Motor neuron (in vitro differentiated cells): ENCODE measurements around the gene USP13. TPM values are rescaled to one million over a fixed set of nuclear protein-coding genes. Genes with fewer than 3 reads are reported as not detected.
"Not testable (repeated sequence)": the region's sequence is repeated elsewhere in the genome, so short reads cannot be mapped to it uniquely, and the experiment has no call there.

ENCODE experiments used
- ATAC-seq, 8 experiments: fragments of 200-7000 bp; cut with Tn5 transposase; replicated peaks in 6 of 8; 2 replicates each; pipeline ENCODE4 v1.8.0; 2021; ENCODE audit warnings: mild to moderate bottlenecking in 8 of 8, moderate library complexity in 8 of 8
- H3K27ac ChIP-seq, 2 donors: fragments of 250-450 bp; sonication (Bioruptor Pico); 2 replicates each; pipeline ENCODE4 v1.9.0; 2021; ENCODE audit warnings: antibody characterized with exemption in 2 of 2, mild to moderate bottlenecking in 2 of 2, moderate library complexity in 1 of 2
- H3K4me1 ChIP-seq, 2 donors: fragments of 250-450 bp; sonication (Bioruptor Pico); replicated peaks in 1 of 2; 2 replicates each; pipeline ENCODE4 v1.6.1; 2021; ENCODE audit warnings: antibody characterized with exemption in 2 of 2, mild to moderate bottlenecking in 2 of 2, moderate library complexity in 1 of 2
- H3K4me3 ChIP-seq, 5 donors: fragments of 250-450 bp; sonication (Bioruptor Pico); 2 replicates each; pipeline ENCODE4 v1.9.0; 2021; ENCODE audit warnings: antibody characterized with exemption in 5 of 5, mild to moderate bottlenecking in 5 of 5, moderate library complexity in 4 of 5
- WGBS, 10 experiments: fragments of 450-650 bp; shearing (Covaris generic); methylation state at CpG; one replicate each; pipeline ENCODE4 v1.0.0; 2022; 5-methylcytosine and 5-hydroxymethylcytosine counted together
- in situ Hi-C, 9 experiments: fragments of 400-800 bp; cut with MboI; loops; one replicate each; pipeline ENCODE4 v1.15.0; 2021; ENCODE audit warnings: low sequenced_read_pairs in 9 of 9, low pct_unique_long_range_greater_than_20kb in 2 of 9; ENCODE audit not compliant: unreplicated experiment in 9 of 9
- total RNA-seq, 8 experiments: library from RNA; unstranded; fragments of 300-600 nt; gene quantifications; 2 replicates each; pipeline versions ENCODE4 v1.2.3 to v1.2.4, GENCODE V29; 2022

Gene USP13
- total RNA-seq, 8 experiments from 2014 or later = 3.7 to 19.6 (median 7.1) TPM

- 11 to 100% (median 52%) methylated on average over 1 to 7 of the region's 8 CpGs; no CpG with 5 or more reads in 4 of the 10 experiments for WGBS, 10 experiments
- Histone ChIP-seq H3K27ac (no peak overlapping the region), H3K4me3 (no peak overlapping the region), H3K4me1 (peaks cover 3 to 5% of the 10 kb centered on the region in 2 donors)
- ATAC-seq = peak in 4 of 8 experiments; percentile 34 to 60 (median 46)
- in situ Hi-C loops = no loop called here
These were observed 13.7 kb downstream of the USP13 start for GRCh38 chr3:179666436-179667035.

- no peak for ATAC-seq
These were observed 15.6 kb downstream of the USP13 start for GRCh38 chr3:179668429-179668828.

GRCh38 chr3:179670311-179670710 lies 17.5 kb downstream of the USP13 start:
- in situ Hi-C loops = no loop called here
- no peak for ATAC-seq
- Histone ChIP-seq H3K4me1 (no peaks in the 10 kb centered on the region), H3K4me3 (no peak overlapping the region), H3K27ac (no peak overlapping the region)
- 93 to 100% (median 96%) methylated on average over 2 to 8 of the region's 8 CpGs for WGBS, 10 experiments

More at GRCh38 chr3:179668429-179668828, 15.6 kb downstream of the USP13 start:
- 100% methylated on average over 1 of the region's 1 CpG; no CpG with 5 or more reads in 4 of the 10 experiments for WGBS, 10 experiments
- no peak overlapping the region for H3K4me3 ChIP-seq
- in situ Hi-C loops = no loop called here
- no peak overlapping the region for H3K27ac ChIP-seq
- H3K4me1 ChIP-seq = no peaks in the 10 kb centered on the region

GRCh38 chr3:179671309-179671708 lies 18.5 kb downstream of the USP13 start:
- Histone ChIP-seq H3K4me1 (no peaks in the 10 kb centered on the region), H3K27ac (no peak overlapping the region), H3K4me3 (no peak overlapping the region)
- 83 to 100% (median 100%) methylated on average over 1 of the region's 1 CpG for WGBS, 10 experiments
- no peak for ATAC-seq
- in situ Hi-C loops = no loop called here

GRCh38 chr3:179671747-179672242 lies 19.0 kb downstream of the USP13 start:
- ATAC-seq = no peak
- WGBS, 10 experiments = 71 to 94% (median 89%) methylated on average over 2 to 15 of the region's 15 CpGs
- Histone ChIP-seq H3K4me1 (no peaks in the 10 kb centered on the region), H3K27ac (no peak overlapping the region), H3K4me3 (no peak overlapping the region)
- in situ Hi-C loops = no loop called here

- H3K27ac ChIP-seq = no peak overlapping the region
- ATAC-seq = no peak
- H3K4me1 ChIP-seq = no peaks in the 10 kb centered on the region
- H3K4me3 ChIP-seq = no peak overlapping the region
- in situ Hi-C loops = no loop called here
- 0 to 100% (median 73%) methylated on average over 1 to 4 of the region's 4 CpGs; no CpG with 5 or more reads in 2 of the 10 experiments for WGBS, 10 experiments
These were observed 20.1 kb downstream of the USP13 start for GRCh38 chr3:179672918-179673317.

- Histone ChIP-seq H3K4me1 (no peaks in the 10 kb centered on the region), H3K27ac (no peak overlapping the region), H3K4me3 (no peak overlapping the region)
- WGBS, 10 experiments = 87 to 100% (median 100%) methylated on average over 1 to 7 of the region's 8 CpGs; no CpG with 5 or more reads in 3 of the 10 experiments
- no peak for ATAC-seq
- in situ Hi-C loops = no loop called here
These were observed 20.7 kb downstream of the USP13 start for GRCh38 chr3:179673523-179673922.

GRCh38 chr3:179676081-179676480 lies 23.2 kb downstream of the USP13 start:
- Histone ChIP-seq H3K4me1 (no peaks in the 10 kb centered on the region), H3K4me3 (no peak overlapping the region), H3K27ac (no peak overlapping the region)
- ATAC-seq = no peak
- in situ Hi-C loops = no loop called here
- 86 to 100% (median 100%) methylated on average over 1 to 5 of the region's 5 CpGs; no CpG with 5 or more reads in 2 of the 10 experiments for WGBS, 10 experiments

- ATAC-seq = no peak
- in situ Hi-C loops = no loop called here
- 73 to 100% (median 86%) methylated on average over 2 of the region's 2 CpGs; no CpG with 5 or more reads in 3 of the 10 experiments for WGBS, 10 experiments
These were observed 25.0 kb downstream of the USP13 start for GRCh38 chr3:179677884-179678283.

GRCh38 chr3:179681492-179682263 lies 28.8 kb downstream of the USP13 start:
- Histone ChIP-seq H3K4me1 (no peaks in the 10 kb centered on the region), H3K27ac (no peak overlapping the region), H3K4me3 (no peak overlapping the region)
- no peak for ATAC-seq
- 34 to 94% (median 83%) methylated on average over 5 to 21 of the region's 21 CpGs for WGBS, 10 experiments
- in situ Hi-C loops = no loop called here

More at GRCh38 chr3:179677884-179678283, 25.0 kb downstream of the USP13 start:
- Histone ChIP-seq H3K27ac (no peak overlapping the region), H3K4me3 (no peak overlapping the region), H3K4me1 (no peaks in the 10 kb centered on the region)

- no peak overlapping the region for H3K4me3 ChIP-seq
- 7 to 90% (median 69%) methylated on average over 2 to 4 of the region's 4 CpGs for WGBS, 10 experiments
- ATAC-seq = peak in 3 of 8 experiments; percentile 20 to 42 (median 37)
These were observed 29.7 kb downstream of the USP13 start for GRCh38 chr3:179682426-179683080.

GRCh38 chr3:179683286-179683685 lies 30.4 kb downstream of the USP13 start:
- in situ Hi-C loops, H3K4me1 ChIP-seq, H3K4me3 ChIP-seq, ATAC-seq, H3K27ac ChIP-seq: not testable (repeated sequence)
- 30 to 100% (median 93%) methylated on average over 1 to 5 of the region's 5 CpGs; no CpG with 5 or more reads in 1 of the 10 experiments for WGBS, 10 experiments

More at GRCh38 chr3:179682426-179683080, 29.7 kb downstream of the USP13 start:
- Histone ChIP-seq H3K4me1 (no peaks in the 10 kb centered on the region), H3K27ac (no peak overlapping the region)
- in situ Hi-C loops = no loop called here

- in situ Hi-C loops = no loop called here
- no peak for ATAC-seq
- WGBS, 10 experiments = 74 to 100% (median 86%) methylated on average over 2 to 4 of the region's 4 CpGs
- no peak overlapping the region for H3K27ac ChIP-seq
- H3K4me1 ChIP-seq = no peaks in the 10 kb centered on the region
- H3K4me3 ChIP-seq = no peak overlapping the region
These were observed 35.2 kb downstream of the USP13 start for GRCh38 chr3:179687967-179688535.
